Measurements from ENCODE around the gene FAM83F. TPM values are rescaled to one million over a fixed set of nuclear protein-coding genes. Genes with fewer than 3 reads are reported as not detected.

Gene FAM83F
- total and polyA plus RNA-seq, 9 donors, result 0.12 to 3.4 (median 0.66) TPM

DNA sequence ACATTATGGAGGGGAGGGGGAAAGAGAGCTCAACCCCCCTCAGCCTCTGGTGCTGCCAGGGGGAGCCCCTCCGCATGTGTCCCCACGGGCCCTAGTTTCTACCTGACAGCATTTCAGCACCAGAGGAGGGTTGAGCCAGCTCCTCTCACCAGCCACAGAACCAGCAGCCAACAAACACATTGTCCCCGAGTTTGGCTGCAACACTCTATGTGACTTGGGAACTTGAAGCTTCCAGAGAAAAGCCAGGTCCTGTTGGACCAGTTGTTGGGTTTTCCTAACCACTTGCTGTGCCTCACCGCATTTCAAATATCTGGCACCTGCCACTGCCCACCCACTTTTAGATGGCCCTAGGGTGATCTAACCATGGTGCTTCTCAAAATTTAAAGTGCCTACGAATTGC is 21.1 kb upstream of the FAM83F start:
- Histone ChIP-seq H3K4me3 (no peak overlapping the region), H3K9me3 (no peaks in the 10 kb centered on the region), H3K27ac (no peak overlapping the region), H3K36me3 (no peaks in the 10 kb centered on the region), H3K27me3 (no peaks in the 10 kb centered on the region), H3K4me1 (ENCODE audit: insufficient read depth) (peaks cover 2% of the 10 kb centered on the region)
- DNase-seq, result no peak
- TF ChIP-seq EP300 (IDR thresholded peaks at IDR 0.05) (no peak), POLR2A (IDR thresholded peaks at IDR 0.05) (no peak)
- TF ChIP-seq, protein P1, sequence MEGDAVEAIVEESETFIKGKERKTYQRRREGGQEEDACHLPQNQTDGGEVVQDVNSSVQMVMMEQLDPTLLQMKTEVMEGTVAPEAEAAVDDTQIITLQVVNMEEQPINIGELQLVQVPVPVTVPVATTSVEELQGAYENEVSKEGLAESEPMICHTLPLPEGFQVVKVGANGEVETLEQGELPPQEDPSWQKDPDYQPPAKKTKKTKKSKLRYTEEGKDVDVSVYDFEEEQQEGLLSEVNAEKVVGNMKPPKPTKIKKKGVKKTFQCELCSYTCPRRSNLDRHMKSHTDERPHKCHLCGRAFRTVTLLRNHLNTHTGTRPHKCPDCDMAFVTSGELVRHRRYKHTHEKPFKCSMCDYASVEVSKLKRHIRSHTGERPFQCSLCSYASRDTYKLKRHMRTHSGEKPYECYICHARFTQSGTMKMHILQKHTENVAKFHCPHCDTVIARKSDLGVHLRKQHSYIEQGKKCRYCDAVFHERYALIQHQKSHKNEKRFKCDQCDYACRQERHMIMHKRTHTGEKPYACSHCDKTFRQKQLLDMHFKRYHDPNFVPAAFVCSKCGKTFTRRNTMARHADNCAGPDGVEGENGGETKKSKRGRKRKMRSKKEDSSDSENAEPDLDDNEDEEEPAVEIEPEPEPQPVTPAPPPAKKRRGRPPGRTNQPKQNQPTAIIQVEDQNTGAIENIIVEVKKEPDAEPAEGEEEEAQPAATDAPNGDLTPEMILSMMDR (IDR thresholded peaks at IDR 0.05), result no peak
- WGBS, 3 donors, result 74 to 81% (median 79%) methylated on average over 5 of the region's 5 CpGs
- intact Hi-C loops (cut with DNase I), result no loop called here

DNA sequence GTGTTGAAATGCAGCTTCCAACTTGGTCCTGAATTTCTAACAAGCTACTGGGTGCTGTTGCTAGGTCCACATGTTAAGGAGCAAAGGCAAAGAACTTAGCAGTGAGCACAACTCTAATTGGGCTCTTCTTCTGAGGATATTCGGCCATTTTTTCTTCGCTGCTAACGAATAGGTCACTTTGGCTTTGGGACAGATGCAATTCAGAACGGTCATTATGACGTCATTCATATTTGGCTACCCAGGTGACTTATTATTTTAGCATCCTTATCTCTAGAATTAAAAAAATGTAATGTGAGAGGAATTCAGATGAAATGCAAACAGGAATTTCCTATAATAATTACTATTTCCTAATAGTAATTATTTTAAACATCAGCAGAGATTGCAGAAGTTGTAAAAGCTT is 20.7 kb upstream of the FAM83F start:
- Histone ChIP-seq H3K4me1 (ENCODE audit: insufficient read depth) (no peaks in the 10 kb centered on the region), H3K27me3 (no peaks in the 10 kb centered on the region), H3K27ac (no peak overlapping the region), H3K9me3 (no peaks in the 10 kb centered on the region), H3K4me3 (no peak overlapping the region), H3K36me3 (no peaks in the 10 kb centered on the region)
- no peak for DNase-seq
- WGBS, 3 donors, result 54 to 61% (median 61%) methylated on average over 5 of the region's 5 CpGs
- TF ChIP-seq, protein P1 (IDR thresholded peaks at IDR 0.05), result no peak
- TF ChIP-seq EP300 (IDR thresholded peaks at IDR 0.05) (no peak), POLR2A (IDR thresholded peaks at IDR 0.05) (no peak)
- intact Hi-C loops (cut with DNase I), result no loop called here

DNA sequence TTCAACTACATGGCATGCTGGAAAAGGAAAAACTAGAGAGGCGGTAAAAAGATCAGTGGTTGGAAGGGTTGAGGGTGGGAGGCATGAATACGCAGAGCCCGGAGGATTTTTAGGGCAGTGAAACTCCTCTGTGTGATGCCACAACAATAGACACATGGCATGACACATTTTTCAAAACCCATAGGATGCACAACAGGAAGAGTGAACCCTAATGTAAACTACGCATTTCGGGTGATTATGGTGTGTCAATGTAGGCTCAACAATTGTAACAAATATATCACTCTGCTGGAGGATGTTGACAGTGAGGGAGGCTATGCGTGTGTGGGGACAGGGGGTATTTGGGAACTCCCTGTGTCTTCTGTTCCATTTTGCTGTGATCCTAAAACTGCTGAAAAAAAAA is 15.7 kb upstream of the FAM83F start:
- no peaks in the 10 kb centered on the region for H3K36me3 ChIP-seq
- TF ChIP-seq, protein P1 (IDR thresholded peaks at IDR 0.05), result no peak
- no peak for TF ChIP-seq EP300 (IDR thresholded peaks at IDR 0.05)
- TF ChIP-seq POLR2A (IDR thresholded peaks at IDR 0.05), result no peak
- no peak for DNase-seq
- no peak overlapping the region for H3K4me3 ChIP-seq
- H3K27ac ChIP-seq, result no peak overlapping the region
- no peaks in the 10 kb centered on the region for H3K27me3 ChIP-seq
- no peaks in the 10 kb centered on the region for H3K9me3 ChIP-seq
- WGBS, 3 donors, result 72 to 94% (median 72%) methylated on average over 6 of the region's 6 CpGs
- intact Hi-C loops (cut with DNase I), result no loop called here
- H3K4me1 ChIP-seq (ENCODE audit: insufficient read depth), result no peaks in the 10 kb centered on the region

DNA sequence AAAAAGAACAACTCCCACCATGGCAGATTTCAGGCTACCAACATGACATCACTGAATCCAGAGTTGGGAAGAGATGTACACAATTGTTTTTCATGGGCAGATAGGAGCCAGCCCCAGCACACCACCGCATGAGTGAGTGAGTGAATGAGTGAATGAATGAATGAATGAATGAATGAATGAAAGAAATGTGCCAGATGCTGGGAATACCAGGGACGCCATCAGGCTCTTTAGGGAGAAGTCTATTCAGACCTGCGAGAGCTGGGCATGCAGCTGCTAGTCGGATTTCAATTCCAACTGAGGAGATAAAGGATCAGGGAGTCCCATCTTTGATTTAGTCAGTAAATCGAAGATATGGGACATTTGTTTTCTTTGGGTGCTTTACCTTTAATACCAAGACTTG is 15.3 kb upstream of the FAM83F start:
- H3K4me1 ChIP-seq (ENCODE audit: insufficient read depth), result no peaks in the 10 kb centered on the region
- TF ChIP-seq, protein P1 (IDR thresholded peaks at IDR 0.05), result no peak
- no peak for TF ChIP-seq EP300 (IDR thresholded peaks at IDR 0.05)
- TF ChIP-seq POLR2A (IDR thresholded peaks at IDR 0.05), result no peak
- H3K27ac ChIP-seq, result no peak overlapping the region
- H3K4me3 ChIP-seq, result no peak overlapping the region
- no peaks in the 10 kb centered on the region for H3K9me3 ChIP-seq
- DNase-seq, result no peak
- H3K36me3 ChIP-seq, result no peaks in the 10 kb centered on the region
- intact Hi-C loops (cut with DNase I), result no loop called here
- H3K27me3 ChIP-seq, result no peaks in the 10 kb centered on the region
- WGBS, 3 donors, result 81 to 84% (median 83%) methylated on average over 5 of the region's 5 CpGs

DNA sequence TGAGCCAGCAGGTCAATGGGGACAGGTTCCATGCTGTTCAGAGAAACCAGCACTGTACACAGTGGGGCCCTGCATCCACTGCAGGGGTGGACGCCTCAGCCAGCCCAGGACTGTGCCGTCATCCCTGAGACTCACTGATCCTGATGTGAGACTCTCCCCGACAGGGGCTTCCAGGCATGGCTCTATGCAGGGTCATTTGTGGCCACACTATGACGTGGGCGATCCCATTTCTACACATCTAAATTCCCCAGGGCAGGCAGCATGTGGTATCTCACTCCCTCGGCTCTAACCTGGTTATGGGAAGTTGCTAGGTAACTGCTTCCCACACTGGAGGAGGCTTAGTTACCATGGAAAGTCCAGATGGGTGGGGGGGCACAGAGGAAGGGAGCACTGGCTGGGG is 14.2 kb upstream of the FAM83F start:
- H3K27me3 ChIP-seq, result no peaks in the 10 kb centered on the region
- 67 to 68% (median 67%) methylated on average over 6 of the region's 6 CpGs for WGBS, 3 donors
- no peak overlapping the region for H3K27ac ChIP-seq
- no peaks in the 10 kb centered on the region for H3K9me3 ChIP-seq
- no peaks in the 10 kb centered on the region for H3K36me3 ChIP-seq
- no peak for DNase-seq
- TF ChIP-seq EP300 (IDR thresholded peaks at IDR 0.05), result no peak
- no peak for TF ChIP-seq POLR2A (IDR thresholded peaks at IDR 0.05)
- TF ChIP-seq, protein P1 (IDR thresholded peaks at IDR 0.05), result no peak
- intact Hi-C loops (cut with DNase I), result no loop called here
- H3K4me3 ChIP-seq, result no peak overlapping the region
- H3K4me1 ChIP-seq (ENCODE audit: insufficient read depth), result no peaks in the 10 kb centered on the region

Data from ovary (tissue), 9 donors.